GM13976 (cell line): ENCODE data around the gene TFRC.
"Not testable (repeated sequence)": the region's sequence is repeated elsewhere in the genome, so short reads cannot be mapped to it uniquely, and the experiment has no call there.

Experiments
- DNase-seq: peaks from one replicate; pipeline ENCODE4 v3.0.0; 2012; ENCODE audit warnings: low spot score
- in situ Hi-C: fragments of 300-500 bp; cut with MboI; formaldehyde crosslinking; loops from one replicate; pipeline ENCODE4 v1.12.0; 2022; ENCODE audit warnings: low sequenced_read_pairs, mixed read lengths, inconsistent platforms; ENCODE audit not compliant: unreplicated experiment
- TF ChIP-seq, protein P1 (sequence below): IDR thresholded peaks from 2 replicates; pipeline ENCODE4 v1.5.1; 2012; ENCODE audit warnings: borderline replicate concordance, mild to moderate bottlenecking; ENCODE audit not compliant: insufficient read depth; ENCODE audit errors: extremely low read depth, missing control alignments, control extremely low read depth

The TFRC gene

DNA sequence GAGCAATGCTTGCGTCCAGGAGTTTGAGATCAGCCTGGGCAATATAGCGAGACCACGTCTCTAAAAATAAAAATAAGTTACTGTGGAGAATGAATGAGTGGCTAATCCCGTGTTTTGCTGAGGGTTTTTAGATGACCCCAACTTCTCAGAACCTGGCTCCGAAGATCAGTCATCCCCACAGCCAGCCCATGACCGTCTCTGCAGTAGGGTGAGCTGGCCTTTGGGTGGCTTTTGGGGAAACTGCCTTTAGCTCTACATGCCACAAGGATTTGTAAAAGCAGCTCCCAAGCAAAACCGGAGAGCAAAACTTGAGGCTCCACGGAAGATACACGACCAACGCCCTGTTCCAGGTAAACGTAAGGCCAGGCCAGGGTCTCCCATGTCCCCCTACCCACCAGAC is 39.2 kb upstream of the TFRC start:
- in situ Hi-C loops, result no loop called here
- DNase-seq, result no peak
- TF ChIP-seq, protein P1, sequence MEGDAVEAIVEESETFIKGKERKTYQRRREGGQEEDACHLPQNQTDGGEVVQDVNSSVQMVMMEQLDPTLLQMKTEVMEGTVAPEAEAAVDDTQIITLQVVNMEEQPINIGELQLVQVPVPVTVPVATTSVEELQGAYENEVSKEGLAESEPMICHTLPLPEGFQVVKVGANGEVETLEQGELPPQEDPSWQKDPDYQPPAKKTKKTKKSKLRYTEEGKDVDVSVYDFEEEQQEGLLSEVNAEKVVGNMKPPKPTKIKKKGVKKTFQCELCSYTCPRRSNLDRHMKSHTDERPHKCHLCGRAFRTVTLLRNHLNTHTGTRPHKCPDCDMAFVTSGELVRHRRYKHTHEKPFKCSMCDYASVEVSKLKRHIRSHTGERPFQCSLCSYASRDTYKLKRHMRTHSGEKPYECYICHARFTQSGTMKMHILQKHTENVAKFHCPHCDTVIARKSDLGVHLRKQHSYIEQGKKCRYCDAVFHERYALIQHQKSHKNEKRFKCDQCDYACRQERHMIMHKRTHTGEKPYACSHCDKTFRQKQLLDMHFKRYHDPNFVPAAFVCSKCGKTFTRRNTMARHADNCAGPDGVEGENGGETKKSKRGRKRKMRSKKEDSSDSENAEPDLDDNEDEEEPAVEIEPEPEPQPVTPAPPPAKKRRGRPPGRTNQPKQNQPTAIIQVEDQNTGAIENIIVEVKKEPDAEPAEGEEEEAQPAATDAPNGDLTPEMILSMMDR, result no peak

DNA sequence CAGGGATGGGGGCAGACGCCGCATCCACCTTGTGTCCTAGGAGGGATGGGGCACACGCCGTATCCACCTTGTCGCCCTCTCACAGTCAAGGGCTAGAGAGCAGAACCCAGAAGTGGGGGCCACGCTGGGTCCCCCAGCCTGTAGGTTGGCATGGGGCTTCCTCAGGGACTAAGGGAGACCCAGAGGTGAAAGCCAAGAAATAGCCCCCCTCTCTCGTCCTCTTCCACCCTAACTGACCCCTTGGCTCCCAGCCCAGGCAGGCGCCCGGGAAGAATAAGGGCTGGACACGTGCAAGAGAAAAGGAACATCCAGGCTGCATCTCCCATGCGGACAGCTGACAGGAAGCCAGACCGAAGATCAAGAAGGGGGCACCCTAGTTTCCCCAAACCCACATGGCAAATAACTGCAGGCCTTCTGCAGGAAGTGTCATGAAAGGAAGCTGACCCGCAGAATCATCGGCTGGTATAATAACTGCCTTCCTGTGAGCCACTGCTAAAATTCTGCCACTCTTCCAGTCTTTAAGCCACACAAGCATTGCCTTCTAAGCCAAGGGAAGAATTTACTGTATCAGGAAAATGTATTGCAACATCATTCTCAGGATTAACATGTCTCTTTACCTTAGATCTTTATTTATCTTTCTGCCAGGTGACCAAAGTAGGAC is 38.5 kb upstream of the TFRC start:
- DNase-seq, result no peak

DNA sequence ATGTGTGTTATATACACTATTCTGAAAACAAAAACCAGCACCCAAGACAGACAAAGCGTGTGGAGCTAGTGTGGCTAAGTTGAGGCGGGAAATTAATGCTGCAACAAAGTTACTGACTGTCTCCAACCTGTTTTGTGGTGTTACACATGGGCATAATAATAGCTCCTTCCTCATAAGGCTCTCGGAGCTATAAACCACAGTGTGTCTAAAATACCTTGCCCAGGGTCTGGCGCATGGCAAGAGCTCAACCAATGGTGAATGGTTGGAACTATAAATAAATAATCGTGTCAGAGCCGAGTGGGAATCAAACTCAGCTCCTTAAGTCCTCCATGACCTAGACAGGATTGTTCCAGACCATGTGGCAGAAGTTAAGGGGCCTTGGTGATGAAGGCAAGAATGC is 35.9 kb upstream of the TFRC start:
- in situ Hi-C loops, result no loop called here
- TF ChIP-seq, protein P1, result no peak
- no peak for DNase-seq

More for the DNA sequence above, 38.5 kb upstream of the TFRC start:
- TF ChIP-seq, protein P1, result no peak
- in situ Hi-C loops, result no loop called here

DNA sequence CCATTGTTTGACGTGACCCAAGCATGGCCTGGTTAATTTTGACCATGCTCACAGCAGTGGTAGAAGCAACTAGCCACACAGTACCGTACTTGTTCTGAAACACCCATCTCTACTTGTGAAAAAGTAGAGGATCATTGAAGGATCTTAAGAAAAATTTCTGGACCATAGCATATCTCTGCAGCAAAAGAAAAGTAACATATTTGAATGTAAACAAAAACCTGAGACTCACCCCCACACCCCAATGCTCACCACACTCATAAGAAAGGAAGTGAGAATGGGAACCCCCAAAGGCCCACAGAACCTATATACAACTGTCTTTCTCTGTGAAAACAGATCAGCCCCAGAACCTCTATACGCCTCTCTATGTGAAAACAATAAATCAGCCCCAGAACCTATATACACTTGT is 33.8 kb upstream of the TFRC start:
- in situ Hi-C loops, result no loop called here
- TF ChIP-seq, protein P1, result no peak
- peak; percentile 77 for DNase-seq

DNA sequence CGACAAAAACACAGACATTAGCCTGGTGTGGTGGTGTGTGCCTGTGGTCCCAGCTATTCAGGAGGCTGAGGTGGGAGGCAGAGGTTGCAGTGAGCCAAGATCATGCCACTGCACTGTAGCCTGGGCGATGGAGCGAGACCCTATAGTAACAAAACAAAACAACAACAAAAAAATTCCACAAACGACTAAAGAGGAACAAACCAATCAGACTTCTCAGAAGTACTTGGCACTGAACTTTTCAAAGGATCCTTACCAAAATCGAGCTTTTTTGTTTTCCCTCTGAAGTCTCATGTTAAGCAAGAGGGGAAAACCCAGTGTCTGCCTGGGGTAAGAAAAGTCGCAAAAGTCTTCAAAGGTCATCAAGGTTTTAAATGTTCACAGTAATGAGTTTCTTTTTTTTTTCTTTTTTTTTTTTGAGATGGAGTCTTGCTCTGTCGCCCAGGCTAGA is 30.1 kb upstream of the TFRC start:
- DNase-seq, result peak; percentile 70
- in situ Hi-C loops, result no loop called here
- TF ChIP-seq, protein P1, result no peak

DNA sequence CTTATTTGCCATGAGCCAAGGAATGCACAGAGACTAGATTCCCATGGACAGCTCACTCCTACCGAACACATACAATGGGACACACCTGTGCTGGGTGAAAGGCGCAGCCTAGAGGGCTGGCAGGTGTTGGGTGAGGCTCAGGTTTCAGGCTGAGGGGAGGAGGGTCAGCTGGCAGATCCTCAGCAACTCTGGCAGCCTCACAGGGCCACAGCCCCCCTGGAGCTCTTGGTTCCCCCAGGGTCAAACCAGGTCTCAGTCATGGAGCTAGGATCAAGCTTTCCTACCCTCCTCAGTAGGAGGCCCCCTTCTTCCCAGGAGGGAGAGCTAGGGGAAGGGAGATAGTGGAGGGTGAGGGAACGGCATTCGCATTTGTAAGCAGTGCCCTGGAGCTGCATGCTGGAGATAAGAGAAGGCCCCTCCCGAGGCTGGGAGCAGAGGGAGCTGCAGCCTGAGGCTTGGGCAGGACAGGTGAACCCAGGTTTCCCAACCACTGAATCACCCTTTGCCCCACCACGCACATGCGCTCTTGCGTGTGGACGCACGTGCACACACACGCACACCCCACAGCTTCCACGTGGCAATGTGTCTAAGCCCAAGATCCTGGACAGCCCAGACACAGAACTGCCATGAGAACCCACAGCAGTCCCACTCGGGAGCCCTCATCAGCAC is 26.3 kb upstream of the TFRC start:
- in situ Hi-C loops, result no loop called here
- TF ChIP-seq, protein P1, result no peak
- no peak for DNase-seq

DNA sequence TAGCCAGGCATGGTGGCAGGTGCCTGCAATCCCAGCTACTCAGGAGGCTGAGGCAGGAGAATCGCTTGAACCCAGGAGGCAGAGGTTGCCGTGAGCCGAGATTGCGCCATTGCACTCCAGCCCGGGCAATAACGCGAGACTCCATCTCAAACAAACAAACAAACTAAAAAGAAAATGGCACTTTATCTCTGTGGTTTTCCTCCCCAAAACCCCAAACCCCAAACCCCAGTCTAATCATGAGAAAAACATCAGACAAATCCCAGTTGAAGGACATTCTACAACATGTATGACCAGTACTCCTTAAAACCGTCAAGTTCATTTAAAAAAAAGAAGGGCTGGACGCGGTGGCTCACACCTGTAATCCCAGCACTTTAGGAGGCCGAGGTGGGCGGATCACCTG is 22.8 kb upstream of the TFRC start:
- DNase-seq, in situ Hi-C loops: not testable (repeated sequence)

DNA sequence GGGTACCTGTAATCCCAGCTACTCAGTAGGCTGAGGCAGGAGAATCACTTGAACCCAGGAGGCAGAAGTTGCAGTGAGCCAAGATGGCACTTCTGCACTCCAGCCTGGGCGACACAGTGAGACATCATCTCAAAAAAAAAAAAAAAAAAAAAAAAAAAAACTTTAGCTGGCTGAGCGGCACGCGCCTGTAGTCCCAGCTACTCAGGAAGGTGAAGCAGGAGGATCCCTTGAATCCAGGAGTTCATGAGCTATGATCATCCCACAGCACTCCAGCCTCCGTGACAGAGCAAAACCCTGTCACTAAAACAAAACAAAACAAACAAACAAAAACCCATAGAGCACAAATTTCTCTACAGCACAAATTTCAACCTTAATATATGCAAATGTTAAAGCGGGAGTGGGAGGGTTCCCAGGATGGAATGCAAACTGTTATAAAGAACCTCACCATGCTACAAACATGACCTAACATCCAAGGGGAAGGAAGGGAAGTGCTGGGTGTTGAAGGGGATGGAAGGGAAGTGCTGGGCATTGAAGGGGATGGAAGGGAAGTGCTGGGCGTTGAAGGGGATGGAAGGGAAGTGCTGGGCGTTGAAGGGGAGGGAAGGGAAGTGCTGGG is 16.6 kb upstream of the TFRC start:
- DNase-seq, in situ Hi-C loops: not testable (repeated sequence)
